AG08396 (cell line): ENCODE measurements around the gene DDX21.
"Not testable (repeated sequence)": the region's sequence is repeated elsewhere in the genome, so short reads cannot be mapped to it uniquely, and the experiment has no call there.

Source experiments
- DNase-seq: peaks from one replicate; pipeline ENCODE4 v3.0.0; 2012; ENCODE audit warnings: low spot score, mixed read lengths

The DDX21 gene

GRCh38 chr10:68988530-68989316, 32.8 kb downstream of the DDX21 start, which contains the start of gene KIFBP:
Gene KIFBP (plus strand): TSS chr10:68988803. CDS start chr10:68988833, 30 bp downstream.
- DNase-seq, result peak; percentile 97

- DNase-seq, result peak; percentile 22
These were observed 33.5 kb downstream of the DDX21 start for GRCh38 chr10:68989317-68989990.

- DNase-seq, result peak; percentile 81
These were observed 36.9 kb downstream of the DDX21 start for GRCh38 chr10:68992636-68993440.

GRCh38 chr10:68997211-68997610, 41.2 kb downstream of the DDX21 start:
- DNase-seq, result no peak

- peak; percentile 37 for DNase-seq
These were observed 48.9 kb downstream of the DDX21 start for GRCh38 chr10:69004821-69005220.

- DNase-seq, result no peak
These were observed 49.9 kb downstream of the DDX21 start for GRCh38 chr10:69005704-69006485.

GRCh38 chr10:69007260-69007659, 51.3 kb downstream of the DDX21 start:
- DNase-seq, result no peak

- DNase-seq, result peak; percentile 16
These were observed 53.4 kb downstream of the DDX21 start for GRCh38 chr10:69009360-69009759.

- DNase-seq, result no peak
These were observed 54.2 kb downstream of the DDX21 start for GRCh38 chr10:69010151-69010640.

- not testable (repeated sequence) for DNase-seq
These were observed 56.8 kb downstream of the DDX21 start for GRCh38 chr10:69012778-69013177.

- DNase-seq, result no peak
These were observed 58.2 kb downstream of the DDX21 start for GRCh38 chr10:69014171-69014570.

- DNase-seq, result no peak
These were observed 62.6 kb downstream of the DDX21 start for GRCh38 chr10:69018613-69019012.

- no peak for DNase-seq
These were observed 66.6 kb downstream of the DDX21 start for GRCh38 chr10:69022611-69023010.

GRCh38 chr10:69025370-69025896, 69.5 kb downstream of the DDX21 start:
- DNase-seq, result no peak

- DNase-seq, result no peak
These were observed 77.3 kb downstream of the DDX21 start for GRCh38 chr10:69033256-69033655.
